ELR (cell line): ENCODE results near the gene DNAJC17.
A peak's percentile ranks its signal among the peaks of the same experiment; 100 is the strongest.

Experiments used
- DNase-seq: peaks from one replicate; pipeline ENCODE4 v3.0.0-alpha.2; 2015; ENCODE audit warnings: low read depth

Gene DNAJC17

DNA sequence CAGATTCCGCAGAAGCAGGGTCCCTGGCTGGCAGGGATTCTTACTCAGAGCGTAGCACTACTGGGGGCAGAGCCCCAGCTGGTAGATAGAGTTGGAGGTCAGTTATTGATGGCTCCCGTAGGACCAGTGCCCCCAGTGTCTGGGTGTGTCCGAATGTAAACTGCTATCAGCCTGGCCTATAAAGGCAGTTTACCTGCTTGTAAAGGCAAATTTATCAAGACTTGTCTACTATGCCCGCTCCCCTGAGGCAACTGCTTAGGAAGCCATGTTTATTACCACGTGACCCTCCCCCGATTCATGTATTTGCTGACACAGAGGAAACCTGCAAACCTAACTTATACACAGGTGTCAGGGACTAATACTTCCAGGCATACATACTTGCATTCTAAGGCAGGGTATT is 21.8 kb upstream of the DNAJC17 start:
- DNase-seq = no peak

DNA sequence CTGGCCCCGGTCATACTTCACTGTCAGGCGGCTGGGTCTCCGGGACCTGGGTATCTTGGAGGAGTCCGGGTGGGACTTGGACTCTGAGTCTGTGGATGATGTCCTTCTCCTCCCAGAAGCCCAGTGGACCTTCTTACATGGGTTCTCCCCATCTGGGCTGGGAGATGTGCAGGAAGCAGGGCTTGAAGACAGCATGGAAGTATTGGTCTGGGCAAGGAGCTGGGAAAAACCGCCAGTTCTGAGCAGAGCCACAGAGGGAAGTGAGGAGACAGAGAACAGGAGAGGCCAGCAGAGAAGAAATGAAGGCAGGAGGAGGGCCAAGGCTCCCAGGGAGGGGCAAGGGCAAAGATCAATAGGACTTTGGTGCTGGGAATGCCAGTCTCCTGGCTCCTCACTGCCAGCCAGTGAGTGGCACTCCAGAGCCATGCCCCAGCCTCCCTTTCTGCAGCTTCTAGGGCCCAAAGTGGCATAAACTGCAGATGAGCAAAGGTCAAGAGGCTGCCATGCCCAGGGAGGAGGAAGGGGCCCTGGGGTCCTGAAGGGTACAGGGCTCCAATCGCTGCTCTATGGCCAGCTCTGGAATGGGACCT is 21.3 kb upstream of the DNAJC17 start, which contains the start of gene PPP1R14D:
Gene PPP1R14D (minus strand): TSS at position 262 of the 590 bp plus-strand sequence. CDS start 67 bp downstream, at position 195.
- DNase-seq = no peak

DNA sequence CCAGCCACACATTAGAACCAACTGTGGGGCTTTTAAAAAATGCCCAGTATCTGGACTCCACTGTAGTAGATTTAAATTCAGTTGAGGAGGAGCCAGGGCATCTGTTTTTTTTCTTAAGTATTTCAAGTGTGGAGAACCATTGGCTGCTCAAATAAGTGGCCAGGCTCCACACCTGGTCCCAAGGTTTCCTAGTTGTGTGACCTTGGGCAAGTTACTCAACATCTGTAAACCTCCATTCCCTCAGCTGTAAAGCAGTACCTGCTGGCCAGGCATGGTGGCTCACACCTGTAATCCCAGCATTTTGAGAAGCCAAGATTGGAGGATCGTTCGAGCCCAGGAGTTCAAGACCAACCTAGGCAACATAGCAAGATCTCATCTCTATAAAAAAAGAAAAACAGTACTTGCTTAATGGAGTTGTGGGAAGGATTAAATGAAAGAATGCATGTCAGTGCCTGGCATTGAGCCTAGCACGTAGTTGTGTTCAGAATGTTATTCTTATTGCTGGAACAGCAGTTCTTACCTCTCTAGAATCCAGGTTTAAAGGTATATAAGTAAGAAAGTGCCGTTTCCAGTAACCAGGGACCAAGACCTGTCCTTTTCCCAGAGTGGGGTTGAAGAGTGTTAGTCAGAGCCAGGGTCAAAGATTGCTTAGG is 19.3 kb upstream of the DNAJC17 start:
- no peak for DNase-seq

DNA sequence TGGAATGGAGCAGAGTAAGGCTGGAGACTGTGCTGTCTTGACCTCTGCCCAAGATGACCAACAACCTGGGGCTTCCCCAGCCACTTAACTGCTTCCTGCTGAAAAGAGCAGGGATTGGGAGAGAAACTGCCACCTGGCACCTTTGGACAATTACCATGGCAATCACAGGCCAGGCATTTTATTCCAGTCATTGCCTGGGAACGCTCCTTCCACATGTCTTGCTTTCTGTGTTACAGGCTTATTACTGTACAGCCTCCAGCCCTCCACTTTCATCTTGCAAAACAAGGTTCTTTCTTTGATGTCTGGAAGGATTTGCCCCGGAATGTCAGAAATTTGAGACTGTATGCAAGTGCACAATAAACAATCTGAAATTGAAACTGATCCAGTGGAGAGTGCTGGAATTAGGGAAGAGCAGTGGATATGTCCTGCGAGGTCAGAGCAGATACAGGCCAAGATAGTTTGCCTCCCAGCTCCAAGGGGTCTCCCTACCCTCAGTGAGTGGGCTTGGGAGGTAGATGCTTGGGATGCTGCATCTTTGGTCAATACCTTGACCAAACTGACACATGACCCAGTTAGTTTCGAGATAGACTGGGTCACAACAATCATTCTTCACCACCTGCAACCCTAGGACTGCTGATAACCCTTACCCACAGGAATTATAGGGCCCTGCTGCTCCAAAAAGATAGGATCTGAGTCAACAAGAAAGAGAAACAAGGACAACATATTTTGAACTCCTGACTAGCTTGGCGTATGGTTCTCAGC is 18.6 kb upstream of the DNAJC17 start:
- peak; percentile 27 for DNase-seq

GRCh38 chr15:40823572-40824343 is 16.5 kb upstream of the DNAJC17 start:
- DNase-seq = peak; percentile 43

DNA sequence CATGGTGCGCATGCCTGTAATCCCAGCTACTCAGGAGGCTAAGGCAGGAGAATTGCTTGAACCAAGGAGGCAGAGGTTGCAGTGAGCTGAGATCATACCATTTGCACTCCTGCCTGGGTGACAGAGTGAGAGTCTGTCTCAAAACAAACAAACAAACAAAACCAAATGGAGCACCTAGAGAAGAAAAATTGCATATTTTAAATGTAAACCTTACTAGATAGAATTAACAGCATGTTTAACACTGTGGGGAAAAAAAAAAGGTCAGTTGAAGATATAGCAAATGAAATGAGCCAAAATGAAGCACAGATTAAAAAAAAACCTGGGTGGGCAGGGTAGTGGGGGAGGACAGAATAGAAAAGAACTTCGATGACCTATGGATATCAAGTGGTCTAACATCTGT is 13.9 kb upstream of the DNAJC17 start:
- no peak for DNase-seq

DNA sequence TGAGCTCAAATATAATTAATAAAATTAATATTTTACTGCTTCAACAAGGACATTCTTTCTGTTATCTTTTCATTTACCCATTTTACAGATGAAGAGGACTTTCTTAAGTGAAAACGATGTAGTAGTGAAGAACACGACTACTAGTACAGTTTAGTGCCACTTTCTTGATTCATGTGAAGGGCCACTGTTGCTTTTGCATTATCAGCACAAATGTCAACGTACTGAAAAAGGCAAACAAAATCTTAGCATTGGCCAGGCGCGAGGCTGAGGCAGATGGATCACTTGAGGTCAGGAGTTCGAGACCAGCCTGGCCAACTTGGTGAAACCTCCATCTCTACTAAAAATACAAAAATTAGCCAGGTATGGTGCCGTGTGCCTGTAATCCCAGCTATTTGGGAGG is 11.8 kb upstream of the DNAJC17 start:
- no peak for DNase-seq

DNA sequence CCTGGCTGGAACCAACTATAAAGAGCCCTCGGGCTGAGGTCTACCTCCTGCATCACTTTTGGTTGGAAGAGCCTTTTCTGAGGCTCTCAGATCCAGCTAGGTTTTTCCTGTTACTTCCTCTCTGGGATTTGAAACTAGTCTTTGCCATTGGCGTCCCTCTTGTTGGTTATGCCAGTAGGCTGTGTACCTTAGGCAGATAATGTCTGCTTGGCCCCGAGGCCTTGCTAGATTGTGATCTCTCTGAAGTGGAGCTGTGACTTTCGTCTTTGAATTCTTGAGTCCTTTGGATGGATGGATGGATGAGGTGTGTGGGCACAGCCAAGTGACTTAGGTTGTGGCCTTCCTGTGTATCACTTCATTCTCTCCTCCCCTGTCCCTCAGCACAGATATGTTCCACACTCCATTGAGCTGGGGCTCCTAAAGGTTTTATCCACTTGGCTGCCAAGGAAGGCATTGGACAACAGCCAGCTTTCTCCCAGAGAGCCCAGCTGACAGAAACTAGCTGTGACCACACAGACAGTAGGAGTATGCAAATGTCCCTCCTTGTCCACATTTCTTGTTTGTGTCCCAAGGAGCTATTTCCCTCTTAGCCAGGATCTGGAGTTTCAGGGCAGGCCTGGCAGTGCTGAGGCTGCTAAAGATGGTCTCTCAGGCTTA is 7.9 kb upstream of the DNAJC17 start:
- DNase-seq = no peak

GRCh38 chr15:40812721-40813425 is 5.6 kb upstream of the DNAJC17 start:
- no peak for DNase-seq

DNA sequence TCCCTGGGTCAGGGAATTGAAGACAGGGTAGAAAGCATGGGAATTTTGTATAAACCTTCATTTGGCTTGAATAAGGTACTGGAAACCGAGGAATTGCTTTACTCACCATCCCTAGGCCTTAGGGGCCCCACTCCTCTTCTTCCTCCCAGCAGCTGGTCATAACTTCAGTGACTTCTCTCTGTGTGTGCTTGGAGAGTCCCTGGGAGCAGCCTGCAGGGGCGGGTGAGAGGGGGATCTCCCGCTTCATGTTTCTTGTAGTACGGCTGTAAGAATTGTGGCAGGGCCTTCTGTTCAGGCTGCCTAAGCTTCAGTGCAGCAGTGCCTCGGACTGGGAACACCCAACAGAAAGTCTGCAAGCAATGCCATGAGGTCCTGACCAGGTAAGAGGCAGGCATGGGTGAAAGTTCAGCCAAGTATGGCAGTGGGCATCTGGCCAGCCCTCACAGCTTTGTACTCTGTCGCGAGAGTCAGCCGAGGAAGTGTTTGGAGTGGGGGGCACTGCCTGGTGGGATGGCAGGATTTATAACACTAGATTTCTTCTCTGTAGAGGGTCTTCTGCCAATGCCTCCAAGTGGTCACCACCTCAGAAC is 1.7 kb upstream of the DNAJC17 start:
- DNase-seq = no peak

GRCh38 chr15:40807888-40808461 is 702 bp upstream of the DNAJC17 start:
- DNase-seq = peak; percentile 43

GRCh38 chr15:40806672-40807027 is 623 bp downstream of the DNAJC17 start:
- no peak for DNase-seq

DNA sequence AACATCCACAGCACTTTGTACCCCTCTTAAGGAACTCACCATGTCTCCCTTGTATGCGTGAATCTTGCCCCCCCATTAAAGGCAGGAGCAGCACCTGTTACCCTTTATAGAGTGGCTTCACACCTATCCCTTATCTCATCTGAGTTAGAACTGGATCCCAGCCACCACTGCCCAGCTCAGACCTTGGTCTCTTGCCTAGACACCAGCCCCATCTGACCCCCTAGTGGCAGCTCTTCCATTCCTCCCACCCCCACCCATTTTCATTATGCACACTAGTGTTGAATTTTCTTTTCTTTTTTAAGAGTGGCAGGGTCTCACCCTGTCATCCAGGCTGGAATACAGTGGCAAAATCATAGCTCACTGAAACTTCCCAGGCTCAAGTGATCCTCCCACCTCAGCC is 3.6 kb downstream of the DNAJC17 start:
- no peak for DNase-seq

- no peak for DNase-seq
Observed at GRCh38 chr15:40803076-40803475, 4.2 kb downstream of the DNAJC17 start.

- DNase-seq = no peak
Observed at GRCh38 chr15:40799523-40799922, 7.8 kb downstream of the DNAJC17 start.

- no peak for DNase-seq
Observed at GRCh38 chr15:40796512-40796911, 10.8 kb downstream of the DNAJC17 start.

GRCh38 chr15:40796041-40796440 is 11.2 kb downstream of the DNAJC17 start:
- no peak for DNase-seq

DNA sequence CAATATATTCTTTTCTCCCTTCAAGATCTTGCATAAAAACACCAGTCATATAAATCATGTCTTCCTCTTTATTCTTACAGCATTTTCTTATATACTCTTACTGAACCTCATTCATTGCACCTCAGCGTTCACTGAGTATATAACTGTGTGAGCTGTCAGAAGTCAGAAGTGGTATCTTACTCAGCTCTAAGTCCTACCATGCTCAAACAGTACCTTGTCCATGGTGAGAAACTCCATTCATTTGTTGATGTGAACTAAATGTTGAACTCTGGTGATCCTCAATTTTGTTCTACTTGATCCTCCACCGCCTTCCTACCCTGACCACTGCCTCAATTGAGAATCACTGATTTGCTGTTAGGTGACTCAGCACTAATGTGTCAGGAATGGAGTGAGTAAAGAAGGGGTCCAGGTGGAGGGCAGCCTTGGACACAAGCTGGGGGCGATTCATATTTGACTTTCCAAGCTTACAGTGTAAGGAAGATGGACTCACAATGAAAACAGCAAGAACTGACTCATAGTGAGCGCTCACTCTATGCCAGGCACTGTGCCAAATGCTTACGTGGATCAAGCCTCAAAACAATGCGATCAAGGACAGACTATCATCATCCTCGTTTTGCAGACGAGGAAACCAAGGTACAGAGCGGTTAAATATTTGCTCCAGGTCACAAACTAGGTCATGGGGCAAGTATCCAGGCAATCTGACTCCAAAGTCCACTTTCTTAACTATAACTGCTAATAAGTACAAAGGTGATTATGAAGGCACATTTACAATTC is 13.9 kb downstream of the DNAJC17 start:
- peak; percentile 95 for DNase-seq

GRCh38 chr15:40792394-40792793 is 14.9 kb downstream of the DNAJC17 start:
- no peak for DNase-seq

DNA sequence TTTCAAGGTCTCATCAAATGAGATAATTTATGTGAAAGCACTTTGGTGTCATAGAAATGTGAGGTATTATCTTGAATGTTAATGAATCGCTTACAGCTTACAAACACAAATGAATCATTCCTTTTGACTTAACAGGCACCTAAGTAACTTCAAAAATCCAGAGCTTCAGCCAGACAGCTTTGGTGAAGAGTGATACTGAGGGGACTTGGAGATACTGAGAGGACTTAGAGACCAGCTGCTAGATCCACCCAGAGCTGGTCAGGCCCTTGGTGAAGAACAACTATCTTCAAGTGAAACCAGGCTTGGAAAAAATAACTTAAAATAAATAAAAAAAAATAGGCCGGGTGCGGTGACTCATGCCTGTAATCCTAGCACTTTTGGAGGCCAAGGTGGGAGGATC is 16.6 kb downstream of the DNAJC17 start:
- peak; percentile 22 for DNase-seq
